ENCODE results near the gene AXIN2.
A peak's percentile ranks its signal among the peaks of the same experiment; 100 is the strongest.

AXIN2 gene

GRCh38 chr17:65583921-65584603 lies 22.6 kb upstream of the AXIN2 start:
- DNase-seq: no peak

- DNase-seq: no peak
Measured at GRCh38 chr17:65576939-65577338, 15.5 kb upstream of the AXIN2 start.

- no peak for DNase-seq
Measured at GRCh38 chr17:65573282-65573602, 11.8 kb upstream of the AXIN2 start.

GRCh38 chr17:65572581-65573281 lies 11.3 kb upstream of the AXIN2 start:
- DNase-seq: no peak

- no peak for DNase-seq
Measured at GRCh38 chr17:65572186-65572580, 10.7 kb upstream of the AXIN2 start.

- DNase-seq: no peak
Measured at GRCh38 chr17:65568918-65569317, 7.5 kb upstream of the AXIN2 start.

GRCh38 chr17:65567566-65567965 lies 6.1 kb upstream of the AXIN2 start:
- no peak for DNase-seq

- DNase-seq: no peak
Measured at GRCh38 chr17:65565559-65565958, 4.1 kb upstream of the AXIN2 start.

- peak; percentile 12 for DNase-seq
Measured at GRCh38 chr17:65564793-65565192, 3.3 kb upstream of the AXIN2 start.

- no peak for DNase-seq
Measured at GRCh38 chr17:65562206-65562531, 721 bp upstream of the AXIN2 start.

GRCh38 chr17:65560628-65561451 lies 608 bp downstream of the AXIN2 start:
- peak; percentile 54 for DNase-seq

- no peak for DNase-seq
Measured at GRCh38 chr17:65559804-65560627, 1.4 kb downstream of the AXIN2 start.

GRCh38 chr17:65559461-65559803 lies 2.0 kb downstream of the AXIN2 start:
- no peak for DNase-seq

- no peak for DNase-seq
Measured at GRCh38 chr17:65558683-65559460, 2.6 kb downstream of the AXIN2 start.

GRCh38 chr17:65558311-65558682 lies 3.2 kb downstream of the AXIN2 start:
- DNase-seq: no peak

- no peak for DNase-seq
Measured at GRCh38 chr17:65557349-65558310, 3.8 kb downstream of the AXIN2 start.

- no peak for DNase-seq
Measured at GRCh38 chr17:65556910-65557348, 4.5 kb downstream of the AXIN2 start.

GRCh38 chr17:65556014-65556909 lies 5.2 kb downstream of the AXIN2 start:
- DNase-seq: peak; percentile 7

- no peak for DNase-seq
Measured at GRCh38 chr17:65554553-65555223, 6.8 kb downstream of the AXIN2 start.

All from NCI-H1694 treated with DMSO at 0.1 percent for 48 hours (cell line).